NB4 (cell line): ENCODE measurements around the gene BBX.
"Not testable (repeated sequence)": the region's sequence is repeated elsewhere in the genome, so short reads cannot be mapped to it uniquely, and the experiment has no call there.

Experiments
- POLR2A ChIP-seq: IDR thresholded peaks from 2 replicates; pipeline ENCODE4 v1.6.1; 2011; ENCODE audit warnings: mild to moderate bottlenecking; ENCODE audit not compliant: insufficient read length; ENCODE audit errors: extremely low read depth
- TF ChIP-seq, protein P1 (sequence below): IDR thresholded peaks from one replicate; pipeline ENCODE4 v1.5.1; 2012; ENCODE audit warnings: low read depth, low read length

DNA sequence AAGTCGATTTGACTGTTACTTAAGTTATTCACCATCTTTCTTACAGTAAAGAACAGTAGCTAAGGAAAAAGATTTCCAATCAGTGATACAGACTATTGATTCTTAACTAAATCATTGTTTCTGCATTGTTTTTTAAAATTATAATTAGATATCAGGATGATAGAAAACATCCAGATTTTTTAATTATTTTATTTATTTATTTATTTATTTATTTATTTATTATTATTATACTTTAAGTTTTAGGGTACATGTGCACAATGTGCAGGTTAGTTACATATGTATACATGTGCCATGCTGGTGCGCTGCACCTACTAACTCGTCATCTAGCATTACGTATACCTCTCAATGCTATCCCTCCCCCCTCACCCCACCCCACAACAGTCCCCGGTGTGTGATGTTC, 169.2 kb downstream of the BBX start:
- TF ChIP-seq, protein P1, sequence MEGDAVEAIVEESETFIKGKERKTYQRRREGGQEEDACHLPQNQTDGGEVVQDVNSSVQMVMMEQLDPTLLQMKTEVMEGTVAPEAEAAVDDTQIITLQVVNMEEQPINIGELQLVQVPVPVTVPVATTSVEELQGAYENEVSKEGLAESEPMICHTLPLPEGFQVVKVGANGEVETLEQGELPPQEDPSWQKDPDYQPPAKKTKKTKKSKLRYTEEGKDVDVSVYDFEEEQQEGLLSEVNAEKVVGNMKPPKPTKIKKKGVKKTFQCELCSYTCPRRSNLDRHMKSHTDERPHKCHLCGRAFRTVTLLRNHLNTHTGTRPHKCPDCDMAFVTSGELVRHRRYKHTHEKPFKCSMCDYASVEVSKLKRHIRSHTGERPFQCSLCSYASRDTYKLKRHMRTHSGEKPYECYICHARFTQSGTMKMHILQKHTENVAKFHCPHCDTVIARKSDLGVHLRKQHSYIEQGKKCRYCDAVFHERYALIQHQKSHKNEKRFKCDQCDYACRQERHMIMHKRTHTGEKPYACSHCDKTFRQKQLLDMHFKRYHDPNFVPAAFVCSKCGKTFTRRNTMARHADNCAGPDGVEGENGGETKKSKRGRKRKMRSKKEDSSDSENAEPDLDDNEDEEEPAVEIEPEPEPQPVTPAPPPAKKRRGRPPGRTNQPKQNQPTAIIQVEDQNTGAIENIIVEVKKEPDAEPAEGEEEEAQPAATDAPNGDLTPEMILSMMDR = not testable (repeated sequence)
- not testable (repeated sequence) for TF ChIP-seq POLR2A
